A673 (cell line): Measurements from ENCODE around the gene EFCAB3. TPM values are rescaled to one million over a fixed set of nuclear protein-coding genes. Genes with fewer than 3 reads are reported as not detected.
A peak's percentile ranks its signal among the peaks of the same experiment; 100 is the strongest.

Experiments
- Bru-seq: library from RNA; stranded (reverse); fragments of 400-500 nt; gene quantifications from one replicate; lab custom pipeline; 2021; lab: Mats Ljungman, UMichigan
- BruChase-seq, 2 experiments: library from RNA; stranded (reverse); fragments of 400-500 nt; gene quantifications; one replicate each; lab custom pipeline; 2021; lab: Mats Ljungman, UMichigan
- BruUV-seq: library from RNA; stranded (reverse); fragments of 400-500 nt; replicated peaks from 2 replicates; lab custom pipeline; 2021; lab: Mats Ljungman, UMichigan
- CTCF ChIA-PET: fragments of 300-600 bp; sonication (Branson Sonifier 250); formaldehyde crosslinking; loops from one replicate; lab custom pipeline; 2022; ENCODE audit warnings: antibody characterized with exemption; lab: Charles Lee
- POLR2A ChIA-PET: fragments of 300-600 bp; sonication (Branson Sonifier 250); formaldehyde crosslinking; loops from one replicate; lab custom pipeline; 2022; ENCODE audit warnings: antibody characterized with exemption; ENCODE audit not compliant: low non-redundant PET; lab: Charles Lee
- DNase-seq: peaks from one replicate; pipeline ENCODE4 v3.0.0-alpha.2; 2015; ENCODE audit warnings: low spot score
- H3K27ac ChIP-seq: fragments of 200-600 bp; sonication (generic); 2 replicates; pipeline ENCODE4 v1.5.1; 2016; ENCODE audit warnings: mixed run types, low read depth, mild to moderate bottlenecking, mixed read lengths, antibody characterized with exemption, low read length; ENCODE audit not compliant: poor library complexity, severe bottlenecking
- H3K27me3 ChIP-seq: fragments of 200-600 bp; sonication (generic); replicated peaks from 2 replicates; pipeline ENCODE4 v1.6.1; 2017; ENCODE audit warnings: mixed run types, low read depth, mild to moderate bottlenecking, mixed read lengths, antibody characterized with exemption, low read length; ENCODE audit not compliant: insufficient read depth, poor library complexity
- H3K36me3 ChIP-seq: fragments of 200-600 bp; sonication (generic); 2 replicates; pipeline ENCODE4 v1.6.1; 2016; ENCODE audit warnings: mixed run types, mild to moderate bottlenecking, mixed read lengths, antibody characterized with exemption, low read length; ENCODE audit not compliant: insufficient read depth, poor library complexity, severe bottlenecking
- H3K4me1 ChIP-seq: fragments of 200-600 bp; sonication (generic); 2 replicates; pipeline ENCODE4 v1.6.1; 2017; ENCODE audit warnings: mixed run types, mild to moderate bottlenecking, mixed read lengths, antibody characterized with exemption, low read length; ENCODE audit not compliant: insufficient read depth, poor library complexity, severe bottlenecking
- H3K4me3 ChIP-seq: fragments of 200-600 bp; sonication (generic); 2 replicates; pipeline ENCODE4 v1.5.1; 2016; ENCODE audit warnings: low read depth, mixed run types, mild to moderate bottlenecking, mixed read lengths, low read length; ENCODE audit not compliant: poor library complexity, severe bottlenecking
- H3K9me3 ChIP-seq: fragments of 200-600 bp; sonication (generic); 2 replicates; pipeline ENCODE4 v1.6.1; 2016; ENCODE audit warnings: mixed run types, low read depth, mild to moderate bottlenecking, mixed read lengths, antibody characterized with exemption, low read length; ENCODE audit not compliant: poor library complexity, severe bottlenecking
- CTCF ChIP-seq: fragments of 300-800, 200-600 bp; sonication (generic); conservative IDR thresholded peaks from 2 replicates; pipeline ENCODE4 v1.5.1; 2017; ENCODE audit warnings: low read depth, mild to moderate bottlenecking, antibody characterized with exemption, low read length, moderate library complexity, mixed read lengths
- EZH2 ChIP-seq: fragments of 200-600 bp; sonication (generic); IDR thresholded peaks from 2 replicates; pipeline ENCODE4 v1.6.1; 2017; ENCODE audit warnings: borderline replicate concordance, low read depth, mild to moderate bottlenecking, mixed read lengths, antibody characterized with exemption, low read length; ENCODE audit not compliant: poor library complexity, severe bottlenecking
- intact Hi-C: fragments of 100-400 bp; cut with micrococcal nuclease; formaldehyde crosslinking; loops from one replicate; pipeline ENCODE4 v1.10.0; 2022; ENCODE audit not compliant: unreplicated experiment
- long read RNA-seq: library from polyadenylated mRNA; stranded (forward); transcript quantifications from one replicate; pipeline ENCODE4 v2.0.0, GENCODE V29; 2022
- total RNA-seq: library from RNA; stranded (reverse); gene quantifications from 2 replicates; pipeline ENCODE4 v1.2.3, GENCODE V29; 2021

EFCAB3 gene
- total RNA-seq (not detected in 2 replicates), Bru-seq, nascent RNA (percentile 3 among the genes with signal in this experiment), BruChase-seq, experiment 1, labeled RNA remaining after a 2-hour chase (not detected), BruChase-seq, experiment 2, labeled RNA remaining after a 6-hour chase (not detected)
- long read RNA-seq, result 0 reads

DNA sequence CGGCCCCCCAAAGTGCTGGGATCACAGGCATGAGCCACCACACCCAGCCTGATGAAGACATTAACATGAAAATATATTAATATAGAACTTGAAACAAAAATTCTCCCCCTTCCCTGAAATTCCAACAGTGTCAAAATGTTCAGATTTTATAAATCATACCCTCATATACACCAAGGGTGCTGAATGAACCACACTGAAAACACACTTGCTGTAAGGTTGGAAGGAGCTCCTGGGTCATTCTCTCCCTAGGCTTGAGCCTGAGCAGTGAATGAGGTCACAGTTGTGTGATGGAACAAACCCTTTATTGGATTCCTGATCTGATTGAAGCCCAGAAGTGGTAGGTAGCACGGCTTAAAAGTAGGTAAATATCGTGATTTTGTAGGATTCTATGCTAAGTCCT, at the start of gene EFCAB3:
Gene EFCAB3 (plus strand): TSS at position 301 of the 400 bp plus-strand sequence. CDS start 2,427 bp downstream, outside the sequence.
- Histone ChIP-seq H3K4me3 (no peak within 1 kb of the TSS), H3K4me1 (no peaks in the 10 kb centered on the region), H3K9me3 (no peaks in the 10 kb centered on the region), H3K27ac (no peak within 1 kb of the TSS), H3K27me3 (peaks cover 7% of the 10 kb centered on the region), H3K36me3 (no peaks in the 10 kb centered on the region)
- no peak for DNase-seq
- no peak for TF ChIP-seq CTCF
- TF ChIP-seq EZH2, result no peak
- ChIA-PET CTCF (no interaction called here), POLR2A (no interaction called here)
- BruUV-seq, result no TSS peak
- intact Hi-C loops, result no loop called here

GRCh38 chr17:62336527-62336926, 43.8 kb upstream of the EFCAB3 start:
- CTCF ChIA-PET, result interaction anchor here (0.7 kb wide), 1 partner anchor 270 kb away, joined by 3 read pairs; no protein-coding TSS in a partner anchor
- POLR2A ChIA-PET, result no interaction called here
- TF ChIP-seq CTCF (no peak), EZH2 (no peak)
- H3K27me3 ChIP-seq, result no peaks in the 10 kb centered on the region
- intact Hi-C loops, result no loop called here
- no TSS peak for BruUV-seq
- no peak overlapping the region for H3K4me3 ChIP-seq
- H3K4me1 ChIP-seq, result no peaks in the 10 kb centered on the region
- DNase-seq, result no peak
- H3K9me3 ChIP-seq, result no peaks in the 10 kb centered on the region
- no peak overlapping the region for H3K27ac ChIP-seq
- no peaks in the 10 kb centered on the region for H3K36me3 ChIP-seq

DNA sequence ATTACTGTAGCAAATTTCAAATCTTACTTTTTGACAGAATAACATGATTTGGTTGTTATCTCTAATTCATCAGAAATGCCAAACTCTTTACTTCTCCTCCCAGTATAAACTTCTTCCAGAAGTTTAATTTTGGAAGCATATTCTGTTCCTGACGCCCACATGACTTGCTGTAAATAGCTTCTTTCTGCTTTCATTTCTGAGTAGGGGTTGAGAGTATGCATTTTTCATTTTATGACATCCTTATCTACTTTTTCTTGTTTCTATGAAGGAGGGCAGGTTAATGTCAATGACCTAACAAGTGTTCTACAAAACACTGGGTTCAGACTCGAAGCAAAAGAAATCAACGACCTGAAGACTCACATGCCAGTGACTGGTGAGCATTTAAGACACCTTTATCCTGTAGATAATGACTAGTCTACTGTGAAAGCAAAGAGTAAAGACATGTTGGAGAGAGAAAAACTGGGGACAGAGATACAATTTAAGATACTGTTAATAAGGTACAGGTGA, 36.5 kb upstream of the EFCAB3 start:
- no TSS peak for BruUV-seq
- H3K36me3 ChIP-seq, result no peaks in the 10 kb centered on the region
- H3K27me3 ChIP-seq, result peaks cover 15% of the 10 kb centered on the region
- no peaks in the 10 kb centered on the region for H3K9me3 ChIP-seq
- H3K27ac ChIP-seq, result no peak overlapping the region
- ChIA-PET CTCF (no interaction called here), POLR2A (no interaction called here)
- TF ChIP-seq CTCF (no peak), EZH2 (no peak)
- no peak for DNase-seq
- intact Hi-C loops, result no loop called here
- no peak overlapping the region for H3K4me3 ChIP-seq
- H3K4me1 ChIP-seq, result no peaks in the 10 kb centered on the region
